MCF 10A (cell line): ENCODE data around the gene SEMA3E. TPM values are rescaled to one million over a fixed set of nuclear protein-coding genes. Genes with fewer than 3 reads are reported as not detected.

Source experiments
- BruUV-seq: library from RNA; stranded (reverse); fragments of 400-500 nt; replicated peaks from 2 replicates; lab custom pipeline; 2021; lab: Mats Ljungman, UMichigan
- CTCF ChIA-PET: fragments of 300-600 bp; sonication (Branson Sonifier 250); formaldehyde crosslinking; extraction: SDS; loops from one replicate; lab custom pipeline; 2021; ENCODE audit warnings: antibody characterized with exemption, inconsistent platforms; lab: Yijun Ruan, JAX
- POLR2A ChIA-PET: fragments of 300-600, 350-650 bp; sonication (Branson Sonifier 250); formaldehyde crosslinking; extraction: SDS; loops from one replicate; lab custom pipeline; 2020; ENCODE audit warnings: antibody characterized with exemption, inconsistent platforms; lab: Yijun Ruan, JAX
- DNase-seq: peaks from one replicate; pipeline ENCODE4 v3.0.0-alpha.2; 2018; ENCODE audit not compliant: unreplicated experiment
- H3K27ac Mint-ChIP-seq: one replicate; pipeline ENCODE4 v1.8.0; 2022; ENCODE audit warnings: mild to moderate bottlenecking, low read depth, mixed read lengths; ENCODE audit not compliant: unreplicated experiment
- H3K27me3 Mint-ChIP-seq: one replicate; pipeline ENCODE4 v1.8.0; 2022; ENCODE audit warnings: mixed read lengths; ENCODE audit not compliant: insufficient read depth, unreplicated experiment
- H3K36me3 Mint-ChIP-seq: one replicate; pipeline ENCODE4 v1.8.0; 2022; ENCODE audit warnings: mild to moderate bottlenecking, moderate library complexity, mixed read lengths; ENCODE audit not compliant: insufficient read depth, unreplicated experiment
- H3K4me1 Mint-ChIP-seq: one replicate; pipeline ENCODE4 v1.8.0; 2022; ENCODE audit warnings: mixed read lengths; ENCODE audit not compliant: insufficient read depth, unreplicated experiment
- H3K4me3 Mint-ChIP-seq: one replicate; pipeline ENCODE4 v1.8.0; 2022; ENCODE audit warnings: mild to moderate bottlenecking, moderate library complexity, mixed read lengths; ENCODE audit not compliant: unreplicated experiment
- H3K9me3 Mint-ChIP-seq: one replicate; pipeline ENCODE4 v1.8.0; 2022; ENCODE audit warnings: mixed read lengths; ENCODE audit not compliant: unreplicated experiment
- intact Hi-C: fragments of 100-400 bp; cut with micrococcal nuclease; formaldehyde crosslinking; loops from 2 replicates; pipeline ENCODE4 v1.14.1; 2022
- total RNA-seq: library from RNA; stranded (reverse); gene quantifications from 2 replicates; pipeline ENCODE4 v1.2.3, GENCODE V29; 2022
- TF ChIP-seq, protein P1 (sequence below): fragments of 200-600 bp; IDR thresholded peaks from one replicate; pipeline ENCODE4 v1.8.0; 2022; ENCODE audit warnings: antibody characterized with exemption, mild to moderate bottlenecking; ENCODE audit not compliant: unreplicated experiment

The SEMA3E gene
- total RNA-seq, 1 experiment from 2014 or later = 0.51 TPM

DNA sequence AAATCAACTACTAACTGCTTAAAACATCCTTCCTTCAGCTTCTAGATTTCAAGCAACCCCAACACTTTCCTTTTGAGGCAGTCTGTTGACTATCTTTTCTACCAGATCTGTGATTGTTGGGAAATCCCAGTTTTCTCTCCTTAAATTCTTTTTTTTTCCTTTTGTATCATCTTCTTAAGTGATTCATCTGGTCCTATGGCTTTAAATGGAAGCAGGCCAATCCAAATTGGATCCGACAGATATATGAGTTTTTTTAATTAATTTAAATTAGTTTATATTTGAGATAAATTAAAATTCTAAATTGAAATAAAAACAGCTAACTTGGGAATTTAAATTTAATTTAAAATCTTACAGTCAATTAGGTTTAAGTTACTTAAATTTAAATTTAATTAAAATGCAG lies 335.0 kb downstream of the SEMA3E start:
- TF ChIP-seq, protein P1, sequence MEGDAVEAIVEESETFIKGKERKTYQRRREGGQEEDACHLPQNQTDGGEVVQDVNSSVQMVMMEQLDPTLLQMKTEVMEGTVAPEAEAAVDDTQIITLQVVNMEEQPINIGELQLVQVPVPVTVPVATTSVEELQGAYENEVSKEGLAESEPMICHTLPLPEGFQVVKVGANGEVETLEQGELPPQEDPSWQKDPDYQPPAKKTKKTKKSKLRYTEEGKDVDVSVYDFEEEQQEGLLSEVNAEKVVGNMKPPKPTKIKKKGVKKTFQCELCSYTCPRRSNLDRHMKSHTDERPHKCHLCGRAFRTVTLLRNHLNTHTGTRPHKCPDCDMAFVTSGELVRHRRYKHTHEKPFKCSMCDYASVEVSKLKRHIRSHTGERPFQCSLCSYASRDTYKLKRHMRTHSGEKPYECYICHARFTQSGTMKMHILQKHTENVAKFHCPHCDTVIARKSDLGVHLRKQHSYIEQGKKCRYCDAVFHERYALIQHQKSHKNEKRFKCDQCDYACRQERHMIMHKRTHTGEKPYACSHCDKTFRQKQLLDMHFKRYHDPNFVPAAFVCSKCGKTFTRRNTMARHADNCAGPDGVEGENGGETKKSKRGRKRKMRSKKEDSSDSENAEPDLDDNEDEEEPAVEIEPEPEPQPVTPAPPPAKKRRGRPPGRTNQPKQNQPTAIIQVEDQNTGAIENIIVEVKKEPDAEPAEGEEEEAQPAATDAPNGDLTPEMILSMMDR = no peak
- Mint-ChIP-seq H3K27ac (no peak overlapping the region), H3K4me1 (no peaks in the 10 kb centered on the region), H3K4me3 (no peak overlapping the region), H3K27me3 (peaks cover 43% of the 10 kb centered on the region), H3K9me3 (no peaks in the 10 kb centered on the region), H3K36me3 (no peaks in the 10 kb centered on the region)
- no peak for DNase-seq
- no TSS peak for BruUV-seq
- intact Hi-C loops = no loop called here
- POLR2A ChIA-PET = no interaction called here
- CTCF ChIA-PET = no interaction called here
